ENCODE results near the gene SPRR4.

GRCh38 chr1:152957561-152957960, 12.9 kb upstream of the SPRR4 start:
- TF ChIP-seq CTCF (IDR thresholded peaks at IDR 0.05) = no peak
- TF ChIP-seq POLR2AphosphoS5 (IDR thresholded peaks at IDR 0.05; ENCODE audit: low read depth, low read length) = no peak
- no peak for TF ChIP-seq SIN3A (IDR thresholded peaks at IDR 0.05; ENCODE audit: borderline replicate concordance, insufficient read depth, low read depth, low read length)
- no peak for TF ChIP-seq TCF7L2 (IDR thresholded peaks at IDR 0.05; ENCODE audit: low read depth, low read length)
- TF ChIP-seq REST (IDR thresholded peaks at IDR 0.05; ENCODE audit: insufficient read depth in 1 of 2, low read depth in 2 of 2, low read length in 1 of 2) = no peak
